Heart left ventricle (tissue), 16 donors: Measurements from ENCODE around the gene CLHC1. TPM values are rescaled to one million over a fixed set of nuclear protein-coding genes. Genes with fewer than 3 reads are reported as not detected.
"Not testable (repeated sequence)": the region's sequence is repeated elsewhere in the genome, so short reads cannot be mapped to it uniquely, and the experiment has no call there.

Experiments
- ATAC-seq, 4 donors: fragments of 200-7000 bp; cut with Tn5 transposase; one replicate each; pipeline ENCODE4 v1.9.1; 2020 to 2022; ENCODE audit warnings: moderate library complexity in 4 of 4, mild to moderate bottlenecking in 3 of 4, moderate number of reproducible peaks in 1 of 4
- DNase-seq, 5 donors: peaks; one replicate each; pipeline ENCODE4 v3.0.0-alpha.2; 2020
- H3K27ac ChIP-seq, 12 donors: fragments of 200-600 bp; sonication (generic) in 4 of 12; one replicate each; pipeline versions ENCODE4 v1.5.0 to v1.8.0; 2016 to 2022; ENCODE audit warnings: mild to moderate bottlenecking in 2 of 12
- H3K27me3 ChIP-seq, 9 donors: fragments of 200-600 bp; sonication (generic) in 2 of 9; one replicate each; pipeline versions ENCODE4 v1.5.1 to v1.8.0; 2016 to 2022; ENCODE audit warnings: mild to moderate bottlenecking in 3 of 9
- H3K36me3 ChIP-seq, 9 donors: fragments of 200-600 bp; sonication (generic) in 2 of 9; one replicate each; pipeline versions ENCODE4 v1.5.0 to v1.8.0; 2018 to 2022; ENCODE audit warnings: mild to moderate bottlenecking in 2 of 9
- H3K4me1 ChIP-seq, 12 donors: fragments of 200-600 bp; sonication (generic) in 4 of 12; one replicate each; pipeline versions ENCODE4 v1.5.0 to v1.8.0; 2016 to 2022; ENCODE audit warnings: mild to moderate bottlenecking in 3 of 12
- H3K4me3 ChIP-seq, 12 donors: fragments of 200-600 bp; sonication (generic) in 4 of 12; one replicate each; pipeline versions ENCODE4 v1.5.0 to v1.8.0; 2017 to 2022; ENCODE audit warnings: mild to moderate bottlenecking in 9 of 12, moderate library complexity in 4 of 12
- H3K9me3 ChIP-seq, 12 donors: fragments of 200-600 bp; sonication (generic) in 4 of 12; one replicate each; pipeline versions ENCODE4 v1.5.0 to v1.8.0; 2016 to 2022; ENCODE audit warnings: mild to moderate bottlenecking in 1 of 12
- POLR2A ChIP-seq, 2 donors: fragments of 450-650 bp; IDR thresholded peaks; one replicate each; pipeline ENCODE4 v1.6.1; 2017; ENCODE audit warnings: antibody characterized with exemption in 2 of 2, mild to moderate bottlenecking in 2 of 2, moderate library complexity in 2 of 2
- WGBS, 4 donors: extraction: QIAGEN DNeasy Blood & Tissue Kit in 2 of 4; methylation state at CpG; one replicate each; pipeline versions ENCODE4 v1.1.5 to v1.1.7; 2013 to 2018; 5-methylcytosine and 5-hydroxymethylcytosine counted together
- intact Hi-C, 10 donors: fragments of 100-400 bp; cut with DNase I; formaldehyde crosslinking; loops; one replicate each; pipeline versions ENCODE4 v1.11.1 to v1.14.2; 2022
- polyA plus RNA-seq, 2 donors: library from polyadenylated mRNA; stranded (reverse); fragments of 200-250 nt; gene quantifications; one replicate each; pipeline ENCODE4 v1.2.3, GENCODE V29; 2013
- total RNA-seq, 9 donors: library from RNA; depleted of rRNA in 2 of 9; stranded (reverse); fragments of >200 nt in 2 of 9; fragmentation: NEBNext Ultra II Directional in 3 of 9; extraction: Animal tissue kit (Norgen Biotek cat#: 25700) in 3 of 9; gene quantifications; one replicate each; pipeline versions ENCODE4 v1.1.0 to v1.2.4, GENCODE V29; 2016 to 2023
- TF ChIP-seq, protein P1 (sequence below), 12 donors: fragments of 200-600 bp; sonication (generic) in 4 of 12; IDR thresholded peaks; one replicate each; pipeline versions ENCODE4 v1.5.0 to v1.8.0; 2018 to 2022; ENCODE audit warnings: antibody characterized with exemption in 12 of 12, mild to moderate bottlenecking in 5 of 12
- donor health status: ischemic (EF 13 %, LVEDD 7.1; RV severe dilation, severe dysfunction).
- donor health status: healthy with polysubstance abuse.
- donor health status: DM: no; HTN: yes; CAD: no.
- donor health status: DM: no; HTN: no; CAD: no.
- donor health status: ischemic (EF 25% LVEDD 6.9; RV normal size, moderate dysfunction).
- donor health status: ischemic (EF 25% LVEDD 5.7; RV mildly dilated, moderate dysfunction).
- donor health status: healthy.
- donor health status: DM: yes; HTN: yes; CAD: no.
- donor health status: ischemic (EF 35%, LVEDD 5.7; RV mildly dilated, moderate dysfunction).
- donor health status: nonischemic (EF 11% LVEDD 7.7; RV severe dilation, severe dysfunction).
- donor health status: DM: yes; HTN: yes; CAD: no.
- donor health status: PGD.
- donor health status: ischemic (EF 29% LVEDD 5.4; RV normal size, mild dysfunction).
- donor health status: nonischemic (EF 23%, LVEDD 6.1; RV moderate dilation, normal function).

CLHC1 gene
- total and polyA plus RNA-seq, 11 donors = 2.3 to 10.6 (median 4.4) TPM

GRCh38 chr2:55204950-55205349 is 27.1 kb downstream of the CLHC1 start:
- TF ChIP-seq, protein P1, sequence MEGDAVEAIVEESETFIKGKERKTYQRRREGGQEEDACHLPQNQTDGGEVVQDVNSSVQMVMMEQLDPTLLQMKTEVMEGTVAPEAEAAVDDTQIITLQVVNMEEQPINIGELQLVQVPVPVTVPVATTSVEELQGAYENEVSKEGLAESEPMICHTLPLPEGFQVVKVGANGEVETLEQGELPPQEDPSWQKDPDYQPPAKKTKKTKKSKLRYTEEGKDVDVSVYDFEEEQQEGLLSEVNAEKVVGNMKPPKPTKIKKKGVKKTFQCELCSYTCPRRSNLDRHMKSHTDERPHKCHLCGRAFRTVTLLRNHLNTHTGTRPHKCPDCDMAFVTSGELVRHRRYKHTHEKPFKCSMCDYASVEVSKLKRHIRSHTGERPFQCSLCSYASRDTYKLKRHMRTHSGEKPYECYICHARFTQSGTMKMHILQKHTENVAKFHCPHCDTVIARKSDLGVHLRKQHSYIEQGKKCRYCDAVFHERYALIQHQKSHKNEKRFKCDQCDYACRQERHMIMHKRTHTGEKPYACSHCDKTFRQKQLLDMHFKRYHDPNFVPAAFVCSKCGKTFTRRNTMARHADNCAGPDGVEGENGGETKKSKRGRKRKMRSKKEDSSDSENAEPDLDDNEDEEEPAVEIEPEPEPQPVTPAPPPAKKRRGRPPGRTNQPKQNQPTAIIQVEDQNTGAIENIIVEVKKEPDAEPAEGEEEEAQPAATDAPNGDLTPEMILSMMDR (IDR thresholded peaks at IDR 0.05) = no peak
- no peak for TF ChIP-seq POLR2A (IDR thresholded peaks at IDR 0.05)
- intact Hi-C loops = no loop called here
- H3K36me3 ChIP-seq = peaks cover 0 to 23% (median 0%) of the 10 kb centered on the region in 9 donors
- ATAC-seq (no peak), DNase-seq (no peak)
- 90 to 98% (median 94%) methylated on average over 2 of the region's 2 CpGs for WGBS, 4 donors
- no peaks in the 10 kb centered on the region for H3K27me3 ChIP-seq
- H3K4me3 ChIP-seq = no peak overlapping the region
- H3K9me3 ChIP-seq = peaks cover 0 to 29% (median 3%) of the 10 kb centered on the region in 12 donors
- no peaks in the 10 kb centered on the region for H3K4me1 ChIP-seq
- H3K27ac ChIP-seq = no peak overlapping the region

DNA sequence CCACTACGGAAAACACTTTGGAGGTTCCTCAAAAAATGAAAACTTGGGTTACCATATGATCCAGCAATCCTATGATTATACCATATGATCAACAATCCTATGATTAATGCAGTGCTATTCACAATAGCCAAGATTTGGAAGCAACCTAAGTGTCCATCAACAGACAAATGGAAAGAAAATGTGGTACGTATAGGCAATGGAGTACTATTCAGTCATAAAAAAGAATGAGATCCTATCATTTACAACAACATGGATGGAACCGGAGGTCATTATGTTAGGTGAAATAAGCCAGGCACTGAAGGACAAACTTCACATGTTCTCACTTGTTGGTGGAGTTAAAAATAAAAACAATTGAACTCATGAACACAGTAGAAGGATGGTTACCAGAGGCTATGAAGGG is 27.6 kb downstream of the CLHC1 start:
- 97 to 100% (median 98%) methylated on average over 3 of the region's 3 CpGs for WGBS, 4 donors
- H3K4me1 ChIP-seq = no peaks in the 10 kb centered on the region
- ATAC-seq (no peak), DNase-seq (no peak)
- peaks cover 0 to 27% (median 0%) of the 10 kb centered on the region in 9 donors for H3K36me3 ChIP-seq
- H3K27me3 ChIP-seq = no peaks in the 10 kb centered on the region
- no peak overlapping the region for H3K27ac ChIP-seq
- no peak overlapping the region for H3K4me3 ChIP-seq
- peaks cover 0 to 33% (median 3%) of the 10 kb centered on the region in 12 donors for H3K9me3 ChIP-seq
- TF ChIP-seq, protein P1 (IDR thresholded peaks at IDR 0.05) = no peak
- TF ChIP-seq POLR2A (IDR thresholded peaks at IDR 0.05) = no peak
- intact Hi-C loops = no loop called here

GRCh38 chr2:55200416-55200815 is 31.7 kb downstream of the CLHC1 start:
- no peak for TF ChIP-seq POLR2A (IDR thresholded peaks at IDR 0.05)
- TF ChIP-seq, protein P1 (IDR thresholded peaks at IDR 0.05) = no peak
- no peak for ATAC-seq
- 95 to 99% (median 97%) methylated on average over 1 of the region's 1 CpG for WGBS, 4 donors
- H3K36me3 ChIP-seq = peaks cover 0 to 29% (median 0%) of the 10 kb centered on the region in 9 donors
- no peak overlapping the region for H3K4me3 ChIP-seq
- H3K27me3 ChIP-seq = no peaks in the 10 kb centered on the region
- no peaks in the 10 kb centered on the region for H3K4me1 ChIP-seq
- DNase-seq = no peak
- H3K27ac ChIP-seq = no peak overlapping the region
- peaks cover 0 to 34% (median 3%) of the 10 kb centered on the region in 12 donors for H3K9me3 ChIP-seq
- intact Hi-C loops = no loop called here

GRCh38 chr2:55196526-55196925 is 35.6 kb downstream of the CLHC1 start:
- no peaks in the 10 kb centered on the region for H3K27me3 ChIP-seq
- H3K36me3 ChIP-seq = peaks cover 0 to 24% (median 0%) of the 10 kb centered on the region in 9 donors
- intact Hi-C loops = no loop called here
- TF ChIP-seq POLR2A (IDR thresholded peaks at IDR 0.05) = no peak
- TF ChIP-seq, protein P1 (IDR thresholded peaks at IDR 0.05) = no peak
- no peak overlapping the region for H3K27ac ChIP-seq
- no peaks in the 10 kb centered on the region for H3K4me1 ChIP-seq
- DNase-seq = no peak
- H3K9me3 ChIP-seq = peaks cover 0 to 25% (median 2%) of the 10 kb centered on the region in 12 donors
- WGBS, 4 donors = 94 to 100% (median 96%) methylated on average over 2 of the region's 2 CpGs
- no peak overlapping the region for H3K4me3 ChIP-seq
- no peak for ATAC-seq

DNA sequence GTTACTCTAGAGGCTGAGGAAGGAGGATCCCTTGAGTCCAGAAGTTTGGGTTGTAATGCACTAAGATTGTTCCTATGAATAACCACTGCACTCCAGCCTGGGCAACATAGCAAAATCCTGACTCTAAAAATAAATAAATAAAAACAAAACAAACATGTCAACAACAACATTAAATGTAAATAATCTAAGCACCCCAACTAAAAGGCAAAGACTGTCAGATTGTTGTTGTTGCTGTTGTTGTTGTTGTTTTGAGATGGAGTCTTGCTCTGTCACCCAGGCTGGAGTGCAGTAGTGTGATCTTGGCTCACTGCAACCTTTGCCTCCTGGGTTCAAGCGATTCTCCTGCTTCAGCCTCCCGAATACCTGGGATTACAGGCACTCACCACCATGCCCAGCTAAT is 40.2 kb downstream of the CLHC1 start:
- ATAC-seq = not testable (repeated sequence)

GRCh38 chr2:55186837-55187236 is 45.3 kb downstream of the CLHC1 start:
- WGBS, 4 donors = 82 to 96% (median 88%) methylated on average over 8 of the region's 8 CpGs
- H3K36me3 ChIP-seq = not testable (repeated sequence)

More for the DNA sequence above, 40.2 kb downstream of the CLHC1 start:
- H3K27ac ChIP-seq, H3K27me3 ChIP-seq, H3K4me3 ChIP-seq, intact Hi-C loops, H3K4me1 ChIP-seq, DNase-seq, H3K9me3 ChIP-seq: not testable (repeated sequence)
- peaks cover 0 to 16% (median 0%) of the 10 kb centered on the region in 9 donors for H3K36me3 ChIP-seq
- WGBS, 4 donors = 94 to 98% (median 95%) methylated on average over 2 of the region's 2 CpGs

More at GRCh38 chr2:55186837-55187236, 45.3 kb downstream of the CLHC1 start:
- H3K9me3 ChIP-seq, intact Hi-C loops, DNase-seq, ATAC-seq, H3K27ac ChIP-seq, H3K4me3 ChIP-seq, H3K4me1 ChIP-seq, H3K27me3 ChIP-seq: not testable (repeated sequence)
